Measurements from ENCODE around the gene RNF212.

RNF212 gene

GRCh38 chr4:1109898-1110506 is 3.4 kb downstream of the RNF212 start:
- H3K9ac ChIP-seq (ENCODE audit: low read length), result no peak overlapping the region
- H3K4me1 ChIP-seq (ENCODE audit: low read length), result no peaks in the 10 kb centered on the region
- no peak overlapping the region for H2AFZ ChIP-seq (ENCODE audit: low read depth, low read length)
- H3K4me2 ChIP-seq (ENCODE audit: low read length), result no peak overlapping the region
- H3K27ac ChIP-seq (ENCODE audit: low read length), result no peak overlapping the region
- peaks cover 16% of the 10 kb centered on the region for H3K27me3 ChIP-seq (ENCODE audit: low read depth, low read length)
- no peaks in the 10 kb centered on the region for H4K20me1 ChIP-seq (ENCODE audit: insufficient read depth, low read length)
- TF ChIP-seq CTCF (IDR thresholded peaks at IDR 0.05; ENCODE audit: low read depth, low read length) (no peak), EZH2phosphoT487 (IDR thresholded peaks at IDR 0.05; ENCODE audit: low read depth) (no peak)
- no peaks in the 10 kb centered on the region for H3K79me2 ChIP-seq (ENCODE audit: low read length)
- no peaks in the 10 kb centered on the region for H3K36me3 ChIP-seq (replicated peaks; ENCODE audit: low read depth, low read length)
- H3K4me3 ChIP-seq (ENCODE audit: low read length), result no peak overlapping the region
- H3K9me3 ChIP-seq (ENCODE audit: insufficient read depth, low read length), result no peaks in the 10 kb centered on the region

- no peaks in the 10 kb centered on the region for H3K4me1 ChIP-seq (ENCODE audit: low read length)
- no peak for TF ChIP-seq EZH2phosphoT487 (IDR thresholded peaks at IDR 0.05; ENCODE audit: low read depth)
- TF ChIP-seq CTCF (IDR thresholded peaks at IDR 0.05; ENCODE audit: low read depth, low read length), result no peak
- no peak overlapping the region for H3K4me3 ChIP-seq (ENCODE audit: low read length)
- no peaks in the 10 kb centered on the region for H3K79me2 ChIP-seq (ENCODE audit: low read length)
- no peaks in the 10 kb centered on the region for H3K36me3 ChIP-seq (replicated peaks; ENCODE audit: low read depth, low read length)
- H2AFZ ChIP-seq (ENCODE audit: low read depth, low read length), result no peak overlapping the region
- no peak overlapping the region for H3K27ac ChIP-seq (ENCODE audit: low read length)
- H3K4me2 ChIP-seq (ENCODE audit: low read length), result no peak overlapping the region
- H4K20me1 ChIP-seq (ENCODE audit: insufficient read depth, low read length), result no peaks in the 10 kb centered on the region
- no peaks in the 10 kb centered on the region for H3K9me3 ChIP-seq (ENCODE audit: insufficient read depth, low read length)
- H3K27me3 ChIP-seq (ENCODE audit: low read depth, low read length), result peaks cover 16% of the 10 kb centered on the region
- no peak overlapping the region for H3K9ac ChIP-seq (ENCODE audit: low read length)
Measured at GRCh38 chr4:1109333-1109732, 4.0 kb downstream of the RNF212 start.

- Histone ChIP-seq H3K4me1 (ENCODE audit: low read length) (no peaks in the 10 kb centered on the region), H4K20me1 (ENCODE audit: insufficient read depth, low read length) (no peaks in the 10 kb centered on the region), H3K79me2 (ENCODE audit: low read length) (no peaks in the 10 kb centered on the region), H3K27ac (ENCODE audit: low read length) (no peak overlapping the region), H3K9ac (ENCODE audit: low read length) (no peak overlapping the region), H3K27me3 (ENCODE audit: low read depth, low read length) (peaks cover 11% of the 10 kb centered on the region), H3K4me2 (ENCODE audit: low read length) (no peak overlapping the region), H3K9me3 (ENCODE audit: insufficient read depth, low read length) (no peaks in the 10 kb centered on the region), H3K36me3 (replicated peaks; ENCODE audit: low read depth, low read length) (no peaks in the 10 kb centered on the region), H2AFZ (ENCODE audit: low read depth, low read length) (no peak overlapping the region), H3K4me3 (ENCODE audit: low read length) (no peak overlapping the region)
- no peak for TF ChIP-seq EZH2phosphoT487 (IDR thresholded peaks at IDR 0.05; ENCODE audit: low read depth)
- TF ChIP-seq CTCF (IDR thresholded peaks at IDR 0.05; ENCODE audit: low read depth, low read length), result no peak
Measured at GRCh38 chr4:1105662-1106061, 7.7 kb downstream of the RNF212 start.

GRCh38 chr4:1105067-1105466 is 8.3 kb downstream of the RNF212 start:
- H3K79me2 ChIP-seq (ENCODE audit: low read length), result no peaks in the 10 kb centered on the region
- H3K36me3 ChIP-seq (replicated peaks; ENCODE audit: low read depth, low read length), result no peaks in the 10 kb centered on the region
- H3K27ac ChIP-seq (ENCODE audit: low read length), result no peak overlapping the region
- H4K20me1 ChIP-seq (ENCODE audit: insufficient read depth, low read length), result no peaks in the 10 kb centered on the region
- TF ChIP-seq EZH2phosphoT487 (IDR thresholded peaks at IDR 0.05; ENCODE audit: low read depth), result no peak
- TF ChIP-seq CTCF (IDR thresholded peaks at IDR 0.05; ENCODE audit: low read depth, low read length), result no peak
- H3K4me2 ChIP-seq (ENCODE audit: low read length), result no peak overlapping the region
- no peak overlapping the region for H2AFZ ChIP-seq (ENCODE audit: low read depth, low read length)
- no peak overlapping the region for H3K4me3 ChIP-seq (ENCODE audit: low read length)
- H3K4me1 ChIP-seq (ENCODE audit: low read length), result no peaks in the 10 kb centered on the region
- H3K27me3 ChIP-seq (ENCODE audit: low read depth, low read length), result peaks cover 6% of the 10 kb centered on the region
- H3K9me3 ChIP-seq (ENCODE audit: insufficient read depth, low read length), result no peaks in the 10 kb centered on the region
- no peak overlapping the region for H3K9ac ChIP-seq (ENCODE audit: low read length)

Data from OCI-LY3 (cell line).